HCEC 1CT (cell line): ENCODE measurements around the gene PRDX2.

Experiments used
- DNase-seq: peaks from one replicate; pipeline ENCODE4 v3.0.0-alpha.2; 2017

PRDX2 gene

DNA sequence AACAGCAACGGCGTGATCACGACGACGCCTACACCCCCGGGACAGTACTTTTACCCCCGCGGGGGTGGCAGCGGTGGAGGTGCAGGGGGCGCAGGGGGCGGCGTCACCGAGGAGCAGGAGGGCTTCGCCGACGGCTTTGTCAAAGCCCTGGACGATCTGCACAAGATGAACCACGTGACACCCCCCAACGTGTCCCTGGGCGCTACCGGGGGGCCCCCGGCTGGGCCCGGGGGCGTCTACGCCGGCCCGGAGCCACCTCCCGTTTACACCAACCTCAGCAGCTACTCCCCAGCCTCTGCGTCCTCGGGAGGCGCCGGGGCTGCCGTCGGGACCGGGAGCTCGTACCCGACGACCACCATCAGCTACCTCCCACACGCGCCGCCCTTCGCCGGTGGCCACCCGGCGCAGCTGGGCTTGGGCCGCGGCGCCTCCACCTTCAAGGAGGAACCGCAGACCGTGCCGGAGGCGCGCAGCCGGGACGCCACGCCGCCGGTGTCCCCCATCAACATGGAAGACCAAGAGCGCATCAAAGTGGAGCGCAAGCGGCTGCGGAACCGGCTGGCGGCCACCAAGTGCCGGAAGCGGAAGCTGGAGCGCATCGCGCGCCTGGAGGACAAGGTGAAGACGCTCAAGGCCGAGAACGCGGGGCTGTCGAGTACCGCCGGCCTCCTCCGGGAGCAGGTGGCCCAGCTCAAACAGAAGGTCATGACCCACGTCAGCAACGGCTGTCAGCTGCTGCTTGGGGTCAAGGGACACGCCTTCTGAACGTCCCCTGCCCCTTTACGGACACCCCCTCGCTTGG lies 9.3 kb downstream of the PRDX2 start:
- DNase-seq: peak; percentile 52

DNA sequence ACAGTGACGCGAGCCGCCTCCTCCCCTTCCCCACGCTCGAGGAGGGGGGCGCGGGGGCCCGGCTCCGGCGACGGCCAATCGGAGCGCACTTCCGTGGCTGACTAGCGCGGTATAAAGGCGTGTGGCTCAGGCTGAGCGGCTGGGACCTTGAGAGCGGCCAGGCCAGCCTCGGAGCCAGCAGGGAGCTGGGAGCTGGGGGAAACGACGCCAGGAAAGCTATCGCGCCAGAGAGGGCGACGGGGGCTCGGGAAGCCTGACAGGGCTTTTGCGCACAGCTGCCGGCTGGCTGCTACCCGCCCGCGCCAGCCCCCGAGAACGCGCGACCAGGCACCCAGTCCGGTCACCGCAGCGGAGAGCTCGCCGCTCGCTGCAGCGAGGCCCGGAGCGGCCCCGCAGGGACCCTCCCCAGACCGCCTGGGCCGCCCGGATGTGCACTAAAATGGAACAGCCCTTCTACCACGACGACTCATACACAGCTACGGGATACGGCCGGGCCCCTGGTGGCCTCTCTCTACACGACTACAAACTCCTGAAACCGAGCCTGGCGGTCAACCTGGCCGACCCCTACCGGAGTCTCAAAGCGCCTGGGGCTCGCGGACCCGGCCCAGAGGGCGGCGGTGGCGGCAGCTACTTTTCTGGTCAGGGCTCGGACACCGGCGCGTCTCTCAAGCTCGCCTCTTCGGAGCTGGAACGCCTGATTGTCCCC lies 10.1 kb downstream of the PRDX2 start, which contains the start of gene JUNB:
JUNB (plus strand) TSS at position 142 of the 706 bp plus-strand sequence; CDS start at position 428, 286 bp downstream.
- DNase-seq: peak; percentile 98

DNA sequence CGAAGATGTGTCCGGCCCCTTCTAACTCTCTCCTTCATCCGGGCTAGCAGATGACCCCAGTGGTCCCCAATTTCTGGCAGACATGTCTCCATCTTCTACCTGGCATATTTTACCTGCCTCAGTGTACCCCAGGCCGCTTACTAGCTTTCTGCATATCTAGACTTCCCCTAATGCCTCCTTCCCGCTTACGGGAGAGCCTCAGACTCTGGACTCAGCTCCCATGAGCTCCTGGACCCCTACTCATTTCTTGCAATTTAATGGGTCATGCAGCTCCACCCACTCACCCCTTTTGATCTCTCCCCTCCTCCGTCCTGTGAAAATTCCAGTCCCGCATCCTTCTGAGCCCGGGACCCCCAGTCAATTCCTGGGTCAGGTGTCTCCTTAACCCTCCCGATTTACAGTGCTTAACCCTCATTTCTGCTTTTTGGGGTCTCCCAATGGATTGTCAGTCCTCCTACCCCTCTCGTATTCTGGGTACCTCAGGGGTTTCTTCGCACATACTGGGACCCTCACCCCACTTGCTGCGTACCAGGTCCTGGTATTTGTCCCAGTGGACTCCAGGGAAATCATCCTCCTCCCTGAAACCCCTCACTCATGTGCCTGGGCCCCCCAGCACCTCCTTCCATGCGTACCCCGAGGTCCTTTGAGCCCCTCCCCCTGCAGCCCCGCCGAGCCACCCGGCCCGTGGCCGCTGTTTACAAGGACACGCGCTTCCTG lies 10.8 kb downstream of the PRDX2 start:
- DNase-seq: peak; percentile 11

GRCh38 chr19:12789904-12790619 lies 11.5 kb downstream of the PRDX2 start:
- peak; percentile 98 for DNase-seq

DNA sequence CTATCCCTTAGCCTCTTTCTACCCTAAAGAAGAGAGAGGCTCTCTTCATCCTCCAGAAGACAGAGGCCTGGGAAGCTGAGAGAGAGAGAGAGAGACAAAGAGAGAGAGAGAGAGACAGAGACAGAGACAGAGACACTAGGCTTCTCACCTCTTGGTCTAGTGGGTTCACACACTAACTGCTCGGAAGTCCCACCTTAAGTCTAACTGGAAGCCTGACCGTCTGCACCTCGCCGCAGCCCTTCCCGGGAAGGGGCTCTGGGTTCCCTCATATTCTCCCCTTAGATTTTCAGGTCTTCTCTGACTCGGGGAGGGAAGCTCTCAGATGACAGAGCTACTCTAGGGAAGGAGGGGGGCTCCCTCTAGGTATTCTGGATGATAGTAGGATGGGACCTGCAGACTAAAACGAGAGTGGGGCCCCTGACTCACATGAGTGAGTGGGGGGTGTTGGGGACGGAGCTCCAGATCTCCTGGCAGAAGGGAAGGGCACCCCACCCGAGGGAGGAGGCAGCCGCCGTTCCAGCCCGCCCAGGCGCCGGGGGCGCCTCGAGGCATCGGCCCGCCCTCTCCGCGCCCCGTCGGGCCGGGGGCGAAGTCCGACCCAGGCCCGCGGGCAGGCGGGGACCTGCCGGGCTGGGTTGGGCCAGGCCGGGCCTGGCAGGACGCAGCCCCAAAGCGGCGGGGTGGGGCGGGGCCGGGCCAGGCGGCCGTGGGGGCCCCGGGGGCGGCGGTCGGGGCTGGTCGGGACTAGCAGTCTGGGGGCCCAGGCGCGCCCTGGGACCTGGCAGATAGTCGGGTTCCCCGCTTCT lies 12.3 kb downstream of the PRDX2 start:
- no peak for DNase-seq

DNA sequence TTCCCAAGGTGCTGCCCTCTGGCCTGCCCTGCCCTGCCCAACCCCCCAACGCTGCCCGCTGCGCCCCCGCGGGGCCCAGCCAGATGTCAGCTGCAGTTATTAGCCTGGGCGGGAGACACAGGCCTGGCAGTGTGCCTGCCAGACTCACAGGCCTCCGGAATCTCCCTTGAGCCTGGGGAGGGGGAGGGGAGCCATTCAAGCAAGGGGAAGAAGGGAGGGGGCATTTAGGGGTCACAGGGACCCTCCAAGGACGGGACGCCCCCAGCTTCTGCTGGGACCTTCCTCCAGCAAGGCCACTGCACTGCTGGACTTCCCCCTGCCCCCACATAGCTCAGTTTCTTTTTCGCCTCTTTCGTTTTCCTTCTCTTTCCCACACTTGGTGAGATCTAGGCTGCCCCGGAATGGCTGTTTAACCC lies 12.9 kb downstream of the PRDX2 start:
- peak; percentile 79 for DNase-seq

GRCh38 chr19:12788042-12788681 lies 13.4 kb downstream of the PRDX2 start:
- DNase-seq: peak; percentile 61

DNA sequence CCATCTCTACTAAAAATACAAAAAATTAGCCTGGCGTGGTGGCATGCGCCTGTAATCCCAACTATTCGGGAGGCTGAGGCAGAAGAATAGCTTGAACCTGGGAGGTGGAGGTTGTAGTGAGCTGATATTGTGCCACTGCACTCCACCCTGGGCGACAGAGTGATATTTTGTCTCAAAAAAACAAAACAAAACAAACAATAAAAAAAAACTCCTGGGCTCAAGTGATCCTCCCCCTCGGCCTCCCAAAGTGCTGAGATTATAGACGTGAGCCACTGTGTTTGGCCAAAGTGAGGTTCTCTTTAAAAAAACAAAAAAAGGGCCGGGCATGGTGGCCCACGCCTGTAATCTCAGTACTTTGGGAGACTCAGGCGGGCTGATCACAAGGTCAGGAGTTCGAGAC lies 14.1 kb downstream of the PRDX2 start:
- DNase-seq: peak; percentile 28

DNA sequence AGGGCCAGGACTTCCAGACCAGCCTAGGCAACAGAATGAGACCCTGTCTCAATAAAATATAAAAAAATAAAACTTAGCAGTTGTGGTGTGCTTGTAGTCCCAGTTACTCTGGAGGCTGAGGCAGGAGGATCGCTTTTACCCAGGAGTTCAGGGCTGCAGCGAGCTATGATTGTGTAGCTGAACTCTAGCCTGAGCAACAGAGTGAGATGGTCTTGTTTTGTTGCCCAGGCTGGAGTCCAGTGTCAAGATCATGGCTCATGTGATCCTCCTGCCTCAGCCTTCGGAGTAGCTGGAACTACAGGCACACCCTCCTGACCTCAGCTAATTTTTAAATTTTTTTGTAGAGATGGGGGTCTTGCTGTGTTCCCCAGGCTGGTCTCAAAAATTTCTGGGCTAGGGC lies 14.6 kb downstream of the PRDX2 start:
- DNase-seq: peak; percentile 48

GRCh38 chr19:12786141-12786870 lies 15.3 kb downstream of the PRDX2 start:
- peak; percentile 39 for DNase-seq

DNA sequence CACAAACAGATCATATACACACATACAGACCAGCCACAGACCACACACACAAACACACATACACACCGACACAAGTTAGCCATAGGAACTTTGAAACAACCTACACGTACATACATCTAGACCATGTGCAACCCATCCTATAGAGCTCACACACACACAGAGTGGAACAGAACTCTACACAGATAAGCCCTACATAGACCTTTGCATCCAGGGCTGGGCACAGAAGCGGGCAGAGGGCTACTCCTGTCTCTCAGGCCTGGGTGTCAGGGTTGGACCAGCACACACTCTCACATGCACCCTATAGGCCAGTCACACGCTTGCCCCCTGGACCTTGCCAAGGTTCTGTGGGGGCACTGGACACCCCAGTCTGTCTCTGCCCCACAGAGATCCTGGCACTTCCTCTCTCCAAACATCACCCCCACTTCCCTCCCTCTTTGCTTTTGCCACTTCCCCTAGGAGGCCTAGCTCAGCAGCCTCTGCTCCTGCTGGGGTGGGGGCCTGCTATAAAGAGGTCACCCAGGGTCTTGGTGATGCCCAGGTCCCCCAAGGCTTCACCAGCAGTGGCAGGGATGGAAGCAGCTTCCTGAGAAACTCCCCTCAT lies 16.1 kb downstream of the PRDX2 start:
- DNase-seq: no peak

- no peak for DNase-seq
These were observed 16.6 kb downstream of the PRDX2 start for GRCh38 chr19:12784871-12785430.

DNA sequence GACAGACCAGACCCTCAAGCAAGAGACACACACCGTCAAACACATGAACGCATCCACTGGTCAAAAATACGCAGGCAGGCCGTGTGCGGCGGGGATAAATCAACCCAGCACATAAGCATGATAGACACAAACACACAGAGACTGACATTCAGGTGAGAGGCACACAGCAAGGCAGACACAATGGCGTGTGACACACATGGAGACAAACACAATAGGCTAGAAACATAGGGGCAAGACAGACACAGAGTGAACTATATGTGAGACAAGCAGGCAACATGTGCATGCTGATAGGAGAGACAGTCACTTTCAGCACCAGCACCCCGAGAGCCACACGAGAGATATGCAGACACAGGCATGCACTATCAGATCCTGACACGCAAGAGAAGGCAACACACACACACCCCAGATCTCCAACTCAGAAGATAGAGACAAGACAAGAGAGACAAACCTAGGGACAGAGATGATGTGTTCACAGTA lies 17.2 kb downstream of the PRDX2 start:
- peak; percentile 7 for DNase-seq

GRCh38 chr19:12783849-12784393 lies 17.7 kb downstream of the PRDX2 start:
- DNase-seq: no peak

GRCh38 chr19:12783291-12783848 lies 18.2 kb downstream of the PRDX2 start:
- DNase-seq: no peak

- DNase-seq: peak; percentile 63
These were observed 18.9 kb downstream of the PRDX2 start for GRCh38 chr19:12782424-12783290.

DNA sequence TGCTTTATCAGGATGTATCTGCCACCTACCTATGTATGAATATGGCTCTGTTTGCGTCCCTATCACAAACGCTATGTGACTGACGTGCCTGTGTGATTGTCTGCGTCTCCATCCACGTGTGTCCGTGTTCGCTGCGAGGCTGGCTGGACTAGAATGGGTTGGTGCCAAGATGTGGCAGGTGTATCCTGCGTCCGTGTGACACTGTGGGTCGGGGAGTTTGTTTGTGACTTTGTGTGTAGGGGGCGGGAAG lies 19.5 kb downstream of the PRDX2 start:
- no peak for DNase-seq
